Stomach smooth muscle (tissue), 2 donors: ENCODE results near the gene CACNA1G.

ENCODE experiments used
- H3K27ac ChIP-seq: one replicate; pipeline ENCODE4 v1.7.0; 2013; ENCODE audit warnings: mild to moderate bottlenecking, low read length, inconsistent platforms
- H3K27me3 ChIP-seq, 2 donors: one replicate each; pipeline ENCODE4 v1.7.0; 2013; ENCODE audit warnings: low read length in 2 of 2; ENCODE audit not compliant: insufficient read depth in 2 of 2, control insufficient read depth in 1 of 2
- H3K36me3 ChIP-seq, 2 donors: one replicate each; pipeline ENCODE4 v1.7.0; 2013; ENCODE audit warnings: low read length in 2 of 2; ENCODE audit not compliant: control insufficient read depth in 2 of 2, insufficient read depth in 2 of 2
- H3K4me1 ChIP-seq: one replicate; pipeline ENCODE4 v1.7.0; 2013; ENCODE audit warnings: low read length; ENCODE audit not compliant: control insufficient read depth, insufficient read depth
- H3K4me3 ChIP-seq, 2 donors: one replicate each; pipeline ENCODE4 v1.7.0; 2013; ENCODE audit warnings: low read length in 2 of 2
- H3K9ac ChIP-seq, 2 donors: one replicate each; pipeline ENCODE4 v1.7.0; 2013; ENCODE audit warnings: low read length in 2 of 2, mild to moderate bottlenecking in 1 of 2
- H3K9me3 ChIP-seq, 2 donors: one replicate each; pipeline ENCODE4 v1.7.0; 2013; ENCODE audit warnings: low read length in 2 of 2; ENCODE audit not compliant: control insufficient read depth in 2 of 2
- donor health status: healthy.
- donor health status: Pancreatic carcinoma.

CACNA1G gene

GRCh38 chr17:50568659-50569058 lies 8.1 kb downstream of the CACNA1G start:
- Histone ChIP-seq H3K9ac (no peak overlapping the region), H3K27ac (no peak overlapping the region), H3K4me1 (peaks cover 10% of the 10 kb centered on the region), H3K9me3 (no peaks in the 10 kb centered on the region), H3K4me3 (no peak overlapping the region), H3K27me3 (peaks cover 19 to 30% of the 10 kb centered on the region in 2 donors), H3K36me3 (no peaks in the 10 kb centered on the region)

DNA sequence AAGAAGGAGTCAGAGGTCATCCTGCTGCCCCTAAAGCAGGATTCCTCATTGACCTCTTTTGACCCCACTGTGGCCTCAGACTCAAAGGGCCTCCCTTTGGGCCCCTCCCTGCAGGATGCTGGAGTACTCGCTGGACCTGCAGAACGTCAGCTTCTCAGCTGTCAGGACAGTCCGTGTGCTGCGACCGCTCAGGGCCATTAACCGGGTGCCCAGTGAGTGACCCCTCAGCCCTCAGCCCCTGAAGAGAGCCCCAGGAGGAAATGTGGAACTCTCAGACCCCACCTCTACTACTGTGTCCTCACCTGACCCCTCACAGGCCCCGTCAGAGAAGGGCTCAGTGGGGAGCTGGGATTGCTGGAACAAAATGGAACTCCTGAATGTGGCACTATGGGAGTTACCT lies 9.1 kb downstream of the CACNA1G start:
- no peak overlapping the region for H3K4me3 ChIP-seq
- H3K9ac ChIP-seq: no peak overlapping the region
- peaks cover 8% of the 10 kb centered on the region for H3K4me1 ChIP-seq
- no peaks in the 10 kb centered on the region for H3K36me3 ChIP-seq
- no peaks in the 10 kb centered on the region for H3K9me3 ChIP-seq
- no peak overlapping the region for H3K27ac ChIP-seq
- peaks cover 16 to 26% of the 10 kb centered on the region in 2 donors for H3K27me3 ChIP-seq

DNA sequence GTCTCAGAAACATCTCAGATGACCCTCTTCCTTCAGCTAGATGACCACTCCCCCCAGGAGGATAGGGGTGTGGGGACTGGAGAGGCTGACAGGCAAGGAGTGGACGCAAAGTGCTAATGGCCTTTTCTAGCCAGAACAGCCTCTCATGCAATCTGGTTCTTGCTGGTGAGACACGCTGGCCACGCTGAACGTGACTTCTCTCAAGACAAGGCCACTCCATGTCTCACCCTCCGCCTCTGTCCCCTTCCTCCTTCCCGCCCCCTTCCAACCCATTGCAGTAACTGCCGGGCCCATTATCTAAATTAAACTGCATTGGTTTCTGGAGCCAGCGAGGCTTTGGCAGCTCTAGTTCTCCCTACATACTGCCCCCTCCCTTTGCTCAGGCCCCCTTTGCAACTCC lies 9.5 kb downstream of the CACNA1G start:
- H3K4me1 ChIP-seq: peaks cover 5% of the 10 kb centered on the region
- no peak overlapping the region for H3K9ac ChIP-seq
- H3K27me3 ChIP-seq: peaks cover 16 to 23% of the 10 kb centered on the region in 2 donors
- no peak overlapping the region for H3K4me3 ChIP-seq
- no peak overlapping the region for H3K27ac ChIP-seq
- no peaks in the 10 kb centered on the region for H3K36me3 ChIP-seq
- no peaks in the 10 kb centered on the region for H3K9me3 ChIP-seq

DNA sequence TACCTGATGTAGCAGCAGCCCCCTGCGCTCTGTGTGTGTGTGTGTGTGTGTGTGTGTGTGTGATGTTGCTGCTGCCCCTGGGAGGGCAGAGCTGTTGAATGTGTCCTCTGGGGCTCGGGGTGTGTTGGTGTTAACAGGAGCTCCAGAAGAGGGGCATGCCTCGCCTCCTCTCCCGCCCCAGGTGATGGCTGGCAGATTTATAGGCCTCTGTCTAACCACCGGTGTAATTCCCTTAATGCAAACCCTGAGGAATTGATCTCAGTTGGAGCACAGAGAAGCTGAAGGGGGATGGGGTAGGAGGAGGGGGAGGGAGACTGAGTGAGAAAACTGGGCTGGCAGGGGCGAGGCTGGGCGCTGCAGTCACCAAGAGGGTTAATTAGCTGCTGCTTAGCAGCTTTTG lies 10.0 kb downstream of the CACNA1G start:
- no peaks in the 10 kb centered on the region for H3K36me3 ChIP-seq
- H3K27ac ChIP-seq: no peak overlapping the region
- H3K9ac ChIP-seq: no peak overlapping the region
- peaks cover 1% of the 10 kb centered on the region for H3K4me1 ChIP-seq
- peaks cover 13 to 21% of the 10 kb centered on the region in 2 donors for H3K27me3 ChIP-seq
- no peak overlapping the region for H3K4me3 ChIP-seq
- no peaks in the 10 kb centered on the region for H3K9me3 ChIP-seq

- H3K4me3 ChIP-seq: no peak overlapping the region
- H3K4me1 ChIP-seq: no peaks in the 10 kb centered on the region
- H3K27me3 ChIP-seq: peaks cover 4 to 10% of the 10 kb centered on the region in 2 donors
- no peak overlapping the region for H3K9ac ChIP-seq
- no peaks in the 10 kb centered on the region for H3K9me3 ChIP-seq
- H3K27ac ChIP-seq: no peak overlapping the region
- no peaks in the 10 kb centered on the region for H3K36me3 ChIP-seq
These were observed 11.2 kb downstream of the CACNA1G start for GRCh38 chr17:50571681-50572080.

DNA sequence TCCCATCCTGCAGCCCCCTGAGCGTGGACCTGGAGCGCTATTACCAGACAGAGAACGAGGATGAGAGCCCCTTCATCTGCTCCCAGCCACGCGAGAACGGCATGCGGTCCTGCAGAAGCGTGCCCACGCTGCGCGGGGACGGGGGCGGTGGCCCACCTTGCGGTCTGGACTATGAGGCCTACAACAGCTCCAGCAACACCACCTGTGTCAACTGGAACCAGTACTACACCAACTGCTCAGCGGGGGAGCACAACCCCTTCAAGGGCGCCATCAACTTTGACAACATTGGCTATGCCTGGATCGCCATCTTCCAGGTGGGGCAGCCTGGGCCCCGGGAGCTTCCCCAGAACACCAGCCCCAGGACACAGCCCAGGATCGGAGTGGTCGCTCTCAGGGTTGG lies 12.0 kb downstream of the CACNA1G start:
- no peaks in the 10 kb centered on the region for H3K4me1 ChIP-seq
- no peaks in the 10 kb centered on the region for H3K9me3 ChIP-seq
- H3K36me3 ChIP-seq: no peaks in the 10 kb centered on the region
- no peak overlapping the region for H3K4me3 ChIP-seq
- no peak overlapping the region for H3K27ac ChIP-seq
- H3K27me3 ChIP-seq: peaks cover 2 to 4% of the 10 kb centered on the region in 2 donors
- no peak overlapping the region for H3K9ac ChIP-seq

GRCh38 chr17:50573866-50574611 lies 13.5 kb downstream of the CACNA1G start:
- H3K4me1 ChIP-seq: no peaks in the 10 kb centered on the region
- H3K9me3 ChIP-seq: no peaks in the 10 kb centered on the region
- H3K27ac ChIP-seq: no peak overlapping the region
- H3K27me3 ChIP-seq: peaks cover 0 to 4% of the 10 kb centered on the region in 2 donors
- no peaks in the 10 kb centered on the region for H3K36me3 ChIP-seq
- no peak overlapping the region for H3K4me3 ChIP-seq
- no peak overlapping the region for H3K9ac ChIP-seq

DNA sequence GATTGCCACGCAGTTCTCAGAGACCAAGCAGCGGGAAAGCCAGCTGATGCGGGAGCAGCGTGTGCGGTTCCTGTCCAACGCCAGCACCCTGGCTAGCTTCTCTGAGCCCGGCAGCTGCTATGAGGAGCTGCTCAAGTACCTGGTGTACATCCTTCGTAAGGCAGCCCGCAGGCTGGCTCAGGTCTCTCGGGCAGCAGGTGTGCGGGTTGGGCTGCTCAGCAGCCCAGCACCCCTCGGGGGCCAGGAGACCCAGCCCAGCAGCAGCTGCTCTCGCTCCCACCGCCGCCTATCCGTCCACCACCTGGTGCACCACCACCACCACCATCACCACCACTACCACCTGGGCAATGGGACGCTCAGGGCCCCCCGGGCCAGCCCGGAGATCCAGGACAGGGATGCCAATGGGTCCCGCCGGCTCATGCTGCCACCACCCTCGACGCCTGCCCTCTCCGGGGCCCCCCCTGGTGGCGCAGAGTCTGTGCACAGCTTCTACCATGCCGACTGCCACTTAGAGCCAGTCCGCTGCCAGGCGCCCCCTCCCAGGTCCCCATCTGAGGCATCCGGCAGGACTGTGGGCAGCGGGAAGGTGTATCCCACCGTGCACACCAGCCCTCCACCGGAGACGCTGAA lies 15.2 kb downstream of the CACNA1G start:
- H3K27me3 ChIP-seq: peaks cover 0 to 2% of the 10 kb centered on the region in 2 donors
- H3K27ac ChIP-seq: no peak overlapping the region
- H3K4me3 ChIP-seq: no peak overlapping the region
- H3K4me1 ChIP-seq: no peaks in the 10 kb centered on the region
- no peaks in the 10 kb centered on the region for H3K9me3 ChIP-seq
- no peak overlapping the region for H3K9ac ChIP-seq
- no peaks in the 10 kb centered on the region for H3K36me3 ChIP-seq

DNA sequence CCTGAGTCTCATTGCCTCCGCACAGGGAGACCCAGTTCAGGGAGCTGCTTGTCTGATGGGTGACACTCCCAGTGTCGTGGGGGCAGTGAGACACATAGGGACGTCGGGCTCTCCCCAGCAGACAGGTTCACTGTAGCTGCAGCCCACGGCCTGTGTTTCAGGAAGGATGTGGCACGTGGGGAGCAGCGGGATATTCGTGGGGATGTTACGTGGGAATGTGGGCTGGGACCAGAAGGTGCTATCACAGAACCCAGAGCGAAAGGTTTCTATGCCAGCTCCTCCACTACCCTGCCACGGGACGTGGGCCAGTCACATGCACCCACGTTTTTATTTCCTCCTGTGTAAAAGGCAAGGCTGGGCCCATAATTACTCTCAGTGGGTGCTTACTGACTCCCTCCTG lies 16.3 kb downstream of the CACNA1G start:
- H3K27ac ChIP-seq: no peak overlapping the region
- no peak overlapping the region for H3K9ac ChIP-seq
- no peaks in the 10 kb centered on the region for H3K4me1 ChIP-seq
- no peaks in the 10 kb centered on the region for H3K36me3 ChIP-seq
- peaks cover 0 to 2% of the 10 kb centered on the region in 2 donors for H3K27me3 ChIP-seq
- H3K9me3 ChIP-seq: no peaks in the 10 kb centered on the region
- H3K4me3 ChIP-seq: no peak overlapping the region

DNA sequence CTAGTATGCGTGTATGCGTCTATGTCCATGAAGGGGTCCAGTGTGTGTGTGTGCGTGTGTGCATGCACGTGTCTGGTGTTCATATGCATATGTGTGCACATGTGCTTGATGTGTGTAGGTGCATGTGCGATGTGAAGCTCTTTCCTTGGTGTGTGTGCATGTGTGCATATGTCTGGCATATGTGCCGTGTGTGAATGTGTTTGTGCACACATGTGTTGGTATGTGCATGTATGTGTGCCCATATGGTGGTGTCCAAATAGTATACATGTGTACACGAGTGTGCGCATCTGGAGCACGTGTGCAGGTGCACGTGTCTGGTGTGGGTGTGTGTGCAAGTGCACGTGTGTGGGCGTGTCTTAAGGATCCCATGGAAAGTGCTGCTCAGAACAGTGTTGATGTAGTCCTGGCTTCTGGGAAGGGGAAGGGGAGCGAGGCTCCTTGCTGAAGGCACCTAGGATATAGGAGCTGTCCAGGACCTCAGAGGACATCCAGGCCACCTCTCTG lies 17.0 kb downstream of the CACNA1G start:
- H3K27me3 ChIP-seq: peaks cover 0 to 2% of the 10 kb centered on the region in 2 donors
- no peak overlapping the region for H3K4me3 ChIP-seq
- H3K4me1 ChIP-seq: no peaks in the 10 kb centered on the region
- no peaks in the 10 kb centered on the region for H3K36me3 ChIP-seq
- H3K27ac ChIP-seq: no peak overlapping the region
- H3K9ac ChIP-seq: no peak overlapping the region
- H3K9me3 ChIP-seq: no peaks in the 10 kb centered on the region

DNA sequence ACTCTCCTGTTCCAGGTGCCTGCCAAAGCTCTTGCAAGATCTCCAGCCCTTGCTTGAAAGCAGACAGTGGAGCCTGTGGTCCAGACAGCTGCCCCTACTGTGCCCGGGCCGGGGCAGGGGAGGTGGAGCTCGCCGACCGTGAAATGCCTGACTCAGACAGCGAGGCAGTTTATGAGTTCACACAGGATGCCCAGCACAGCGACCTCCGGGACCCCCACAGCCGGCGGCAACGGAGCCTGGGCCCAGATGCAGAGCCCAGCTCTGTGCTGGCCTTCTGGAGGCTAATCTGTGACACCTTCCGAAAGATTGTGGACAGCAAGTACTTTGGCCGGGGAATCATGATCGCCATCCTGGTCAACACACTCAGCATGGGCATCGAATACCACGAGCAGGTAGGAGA lies 17.7 kb downstream of the CACNA1G start:
- H3K27me3 ChIP-seq: peaks cover 0 to 2% of the 10 kb centered on the region in 2 donors
- no peaks in the 10 kb centered on the region for H3K4me1 ChIP-seq
- H3K27ac ChIP-seq: no peak overlapping the region
- no peaks in the 10 kb centered on the region for H3K36me3 ChIP-seq
- H3K4me3 ChIP-seq: no peak overlapping the region
- H3K9me3 ChIP-seq: no peaks in the 10 kb centered on the region
- no peak overlapping the region for H3K9ac ChIP-seq
